DND-41 (cell line): Measurements from ENCODE around the gene PDXK.

ENCODE experiments used
- CTCF ChIP-seq: IDR thresholded peaks from 2 replicates; pipeline ENCODE4 v1.5.1; 2012; ENCODE audit warnings: borderline replicate concordance, low read length, moderate library complexity, mild to moderate bottlenecking; ENCODE audit not compliant: poor library complexity, severe bottlenecking; ENCODE audit errors: extremely low read depth
- EZH2 ChIP-seq: IDR thresholded peaks from 3 replicates; pipeline ENCODE4 v1.6.1; 2012; ENCODE audit warnings: borderline replicate concordance, low read depth, mild to moderate bottlenecking, moderate library complexity, low read length, inconsistent platforms; ENCODE audit not compliant: severe bottlenecking

DNA sequence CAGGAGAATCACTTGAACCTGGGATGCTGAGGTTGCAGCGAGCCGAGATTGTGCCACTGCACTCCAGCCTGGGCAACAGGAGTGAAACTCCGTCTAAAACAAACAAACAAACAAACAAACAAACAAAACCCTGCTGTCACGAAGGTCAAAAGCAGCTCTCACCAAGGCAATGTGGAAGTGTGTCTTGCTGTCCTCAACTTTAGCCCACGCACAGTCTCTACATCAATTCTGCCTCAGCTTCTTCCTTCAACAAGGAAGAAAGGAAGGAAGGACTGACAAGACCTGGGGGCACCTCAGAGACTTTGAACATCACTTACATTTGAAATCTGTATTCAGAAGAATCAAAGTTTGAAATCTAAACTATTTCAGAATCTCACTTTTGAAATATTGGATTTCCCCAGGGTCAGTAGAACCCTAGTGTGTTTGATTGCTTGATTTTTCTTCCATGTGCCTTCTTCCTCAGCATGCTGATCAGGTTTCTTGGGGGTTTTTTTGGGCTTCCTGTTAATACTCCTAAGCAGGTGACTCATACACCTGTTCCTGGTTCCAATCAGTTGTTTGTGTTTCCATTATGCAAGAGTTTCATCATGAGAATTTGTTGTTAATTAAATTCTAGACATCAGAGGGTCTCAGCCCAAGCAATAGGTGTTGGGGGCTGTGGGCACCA, 63.6 kb downstream of the PDXK start:
- TF ChIP-seq CTCF (no peak), EZH2 (no peak)
